Dermis blood vessel endothelial cell (primary cell): Measurements from ENCODE around the gene ACKR3. TPM values are rescaled to one million over a fixed set of nuclear protein-coding genes. Genes with fewer than 3 reads are reported as not detected.

Experiments
- DNase-seq: peaks from one replicate; pipeline ENCODE4 v3.0.0; 2010
- total RNA-seq: library from RNA; depleted of rRNA; stranded (reverse); fragments of >200 nt; gene quantifications from 2 replicates; pipeline ENCODE4 v1.2.3, GENCODE V29; 2014

The ACKR3 gene
- total RNA-seq, 1 donor from 2014 or later, result 16.8 TPM

GRCh38 chr2:236612737-236613136, 43.1 kb downstream of the ACKR3 start:
- no peak for DNase-seq

- DNase-seq, result no peak
Observed at GRCh38 chr2:236613612-236614011, 44.0 kb downstream of the ACKR3 start.

- no peak for DNase-seq
Observed at GRCh38 chr2:236614551-236614950, 44.9 kb downstream of the ACKR3 start.

- DNase-seq, result no peak
Observed at GRCh38 chr2:236616031-236616430, 46.4 kb downstream of the ACKR3 start.

- no peak for DNase-seq
Observed at GRCh38 chr2:236616624-236617023, 47.0 kb downstream of the ACKR3 start.

- no peak for DNase-seq
Observed at GRCh38 chr2:236617221-236617737, 47.7 kb downstream of the ACKR3 start.

GRCh38 chr2:236617796-236618195, 48.2 kb downstream of the ACKR3 start:
- DNase-seq, result no peak

GRCh38 chr2:236618370-236618769, 48.7 kb downstream of the ACKR3 start:
- DNase-seq, result no peak

GRCh38 chr2:236619910-236620612, 50.4 kb downstream of the ACKR3 start:
- no peak for DNase-seq

- DNase-seq, result no peak
Observed at GRCh38 chr2:236621786-236622185, 52.2 kb downstream of the ACKR3 start.

- DNase-seq, result no peak
Observed at GRCh38 chr2:236622201-236622600, 52.6 kb downstream of the ACKR3 start.

GRCh38 chr2:236622660-236623059, 53.0 kb downstream of the ACKR3 start:
- no peak for DNase-seq

GRCh38 chr2:236623816-236624215, 54.2 kb downstream of the ACKR3 start:
- no peak for DNase-seq

- no peak for DNase-seq
Observed at GRCh38 chr2:236625156-236625690, 55.6 kb downstream of the ACKR3 start.

GRCh38 chr2:236626391-236627150, 56.9 kb downstream of the ACKR3 start:
- no peak for DNase-seq

GRCh38 chr2:236627193-236627592, 57.6 kb downstream of the ACKR3 start:
- no peak for DNase-seq

GRCh38 chr2:236627841-236628240, 58.2 kb downstream of the ACKR3 start:
- no peak for DNase-seq

GRCh38 chr2:236628256-236628901, 58.8 kb downstream of the ACKR3 start:
- DNase-seq, result no peak

GRCh38 chr2:236628981-236629605, 59.5 kb downstream of the ACKR3 start:
- no peak for DNase-seq

- no peak for DNase-seq
Observed at GRCh38 chr2:236629961-236630872, 60.6 kb downstream of the ACKR3 start.

- no peak for DNase-seq
Observed at GRCh38 chr2:236631281-236631855, 61.7 kb downstream of the ACKR3 start.
